Measurements from ENCODE around the gene IFT43.

The IFT43 gene

GRCh38 chr14:76080025-76080424, 94.5 kb downstream of the IFT43 start:
- no peak for DNase-seq (ENCODE audit: low read depth in 2 of 2)

- no peak for DNase-seq (ENCODE audit: low read depth in 2 of 2)
Observed at GRCh38 chr14:76080471-76080870, 94.9 kb downstream of the IFT43 start.

- DNase-seq (ENCODE audit: low read depth in 2 of 2) = no peak
Observed at GRCh38 chr14:76081642-76082041, 96.1 kb downstream of the IFT43 start.

- DNase-seq (ENCODE audit: low read depth in 2 of 2) = no peak
Observed at GRCh38 chr14:76083796-76084765, 98.5 kb downstream of the IFT43 start.

- DNase-seq (ENCODE audit: low read depth in 2 of 2) = no peak
Observed at GRCh38 chr14:76085358-76085757, 99.8 kb downstream of the IFT43 start.

- DNase-seq (ENCODE audit: low read depth in 2 of 2) = no peak
Observed at GRCh38 chr14:76086636-76087035, 101.1 kb downstream of the IFT43 start.

GRCh38 chr14:76088326-76088725, 102.8 kb downstream of the IFT43 start:
- DNase-seq (ENCODE audit: low read depth in 2 of 2) = no peak

GRCh38 chr14:76088771-76089571, 103.4 kb downstream of the IFT43 start:
- no peak for DNase-seq (ENCODE audit: low read depth in 2 of 2)

GRCh38 chr14:76089575-76089974, 104.0 kb downstream of the IFT43 start:
- no peak for DNase-seq (ENCODE audit: low read depth in 2 of 2)

GRCh38 chr14:76090616-76091391, 105.2 kb downstream of the IFT43 start:
- no peak for DNase-seq (ENCODE audit: low read depth in 2 of 2)

GRCh38 chr14:76093077-76093476, 107.5 kb downstream of the IFT43 start:
- DNase-seq (ENCODE audit: low read depth in 2 of 2) = no peak

GRCh38 chr14:76096257-76096656, 110.7 kb downstream of the IFT43 start:
- no peak for DNase-seq (ENCODE audit: low read depth in 2 of 2)

- DNase-seq (ENCODE audit: low read depth in 2 of 2) = no peak
Observed at GRCh38 chr14:76097547-76097946, 112.0 kb downstream of the IFT43 start.

- DNase-seq (ENCODE audit: low read depth in 2 of 2) = no peak
Observed at GRCh38 chr14:76098047-76098446, 112.5 kb downstream of the IFT43 start.

GRCh38 chr14:76098916-76099675, 113.5 kb downstream of the IFT43 start:
- no peak for DNase-seq (ENCODE audit: low read depth in 2 of 2)

- no peak for DNase-seq (ENCODE audit: low read depth in 2 of 2)
Observed at GRCh38 chr14:76100236-76100635, 114.7 kb downstream of the IFT43 start.

- no peak for DNase-seq (ENCODE audit: low read depth in 2 of 2)
Observed at GRCh38 chr14:76101391-76102379, 116.1 kb downstream of the IFT43 start.

- DNase-seq (ENCODE audit: low read depth in 2 of 2) = no peak
Observed at GRCh38 chr14:76104802-76105355, 119.3 kb downstream of the IFT43 start.

GRCh38 chr14:76106188-76106587, 120.6 kb downstream of the IFT43 start:
- no peak for DNase-seq (ENCODE audit: low read depth in 2 of 2)

Measured in stimulated activated CD4-positive, alpha-beta T cell treated with anti-CD3 and anti-CD28 coated beads, Interleukin-4, amount 100 ng/mL, for 48 hours (primary cell).